ENCODE results near the gene PBX1.

Gene PBX1

GRCh38 chr1:164780111-164780812, 221.3 kb downstream of the PBX1 start:
- no peak for DNase-seq (ENCODE audit: low read depth in 2 of 2)

- DNase-seq (ENCODE audit: low read depth in 2 of 2), result no peak
Measured at GRCh38 chr1:164780863-164781262, 221.9 kb downstream of the PBX1 start.

DNA sequence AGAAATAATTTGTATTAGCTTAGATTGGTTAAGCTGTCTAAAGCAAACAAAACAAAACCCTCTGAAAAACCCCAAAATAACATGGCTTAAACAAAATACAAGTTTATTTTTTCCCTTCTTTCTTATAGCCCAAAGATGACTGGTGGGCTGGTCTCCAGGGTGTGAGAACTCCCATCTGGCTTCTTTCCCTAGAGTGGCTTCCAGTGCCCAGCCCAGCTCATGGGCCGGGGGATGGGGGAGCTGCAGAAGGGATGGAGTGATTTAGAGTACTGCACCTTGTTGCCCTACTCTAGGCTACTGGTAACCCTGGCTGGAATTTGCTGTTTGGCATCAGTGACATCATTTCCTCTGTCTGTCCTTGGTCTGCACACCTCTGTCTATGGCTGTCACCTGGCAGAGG, 223.0 kb downstream of the PBX1 start:
- DNase-seq (ENCODE audit: low read depth in 2 of 2), result no peak

DNA sequence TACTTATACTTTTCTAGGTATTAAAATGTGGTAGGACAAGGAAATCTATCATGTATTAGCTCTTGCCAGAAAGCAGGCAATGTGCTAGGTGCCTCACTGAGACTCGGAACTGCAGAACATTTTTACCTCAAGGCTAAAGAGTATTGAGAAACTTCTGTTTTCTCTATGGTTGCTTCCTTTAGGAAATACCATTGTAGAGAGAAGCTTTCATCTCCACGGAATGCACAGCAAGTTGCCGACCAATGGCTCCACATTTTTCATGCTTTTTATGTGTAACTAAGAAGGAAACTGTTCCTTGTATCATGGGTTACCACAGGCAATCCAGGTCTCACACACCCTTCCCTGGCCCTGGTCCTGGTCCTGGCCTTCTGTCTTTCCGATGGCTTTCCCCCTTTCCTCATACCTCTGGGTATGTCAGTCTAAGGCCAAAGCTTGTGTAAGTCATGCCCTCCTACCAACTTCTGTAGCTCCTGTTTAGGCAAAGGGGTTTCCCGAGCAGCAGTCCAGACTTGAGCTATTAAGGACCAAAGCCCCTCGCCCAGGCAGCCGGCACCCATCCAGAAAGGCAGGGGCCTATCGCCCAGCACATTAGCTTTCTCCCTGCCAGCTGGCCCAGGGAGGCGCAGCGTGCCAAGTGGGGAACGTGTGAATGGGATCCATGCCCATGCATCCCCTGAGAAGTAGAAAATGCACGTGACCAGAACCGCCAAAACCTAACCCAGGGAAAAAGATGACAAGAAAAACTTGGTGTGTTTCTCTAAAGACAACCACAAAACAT, 225.0 kb downstream of the PBX1 start:
- no peak for DNase-seq (ENCODE audit: low read depth in 2 of 2)

DNA sequence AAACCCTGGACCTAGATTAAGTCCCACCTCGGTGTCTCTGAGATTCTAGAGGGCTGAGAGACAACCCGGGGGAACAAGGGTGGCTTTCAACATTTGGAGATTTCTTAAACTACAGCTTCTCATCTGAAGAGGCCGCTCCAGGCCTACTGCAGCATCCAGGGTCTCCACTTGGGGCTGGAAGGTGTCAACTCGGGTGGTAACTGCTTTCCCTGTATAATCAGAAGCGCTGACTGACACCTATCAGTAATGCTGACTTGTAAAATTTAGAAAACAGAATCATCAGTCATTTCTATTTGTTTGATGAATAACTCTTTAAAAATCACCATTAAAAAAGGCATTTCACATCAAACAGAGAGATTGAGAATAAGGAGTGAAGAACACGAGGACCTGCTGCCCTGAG, 226.0 kb downstream of the PBX1 start:
- DNase-seq (ENCODE audit: low read depth in 2 of 2), result no peak

DNA sequence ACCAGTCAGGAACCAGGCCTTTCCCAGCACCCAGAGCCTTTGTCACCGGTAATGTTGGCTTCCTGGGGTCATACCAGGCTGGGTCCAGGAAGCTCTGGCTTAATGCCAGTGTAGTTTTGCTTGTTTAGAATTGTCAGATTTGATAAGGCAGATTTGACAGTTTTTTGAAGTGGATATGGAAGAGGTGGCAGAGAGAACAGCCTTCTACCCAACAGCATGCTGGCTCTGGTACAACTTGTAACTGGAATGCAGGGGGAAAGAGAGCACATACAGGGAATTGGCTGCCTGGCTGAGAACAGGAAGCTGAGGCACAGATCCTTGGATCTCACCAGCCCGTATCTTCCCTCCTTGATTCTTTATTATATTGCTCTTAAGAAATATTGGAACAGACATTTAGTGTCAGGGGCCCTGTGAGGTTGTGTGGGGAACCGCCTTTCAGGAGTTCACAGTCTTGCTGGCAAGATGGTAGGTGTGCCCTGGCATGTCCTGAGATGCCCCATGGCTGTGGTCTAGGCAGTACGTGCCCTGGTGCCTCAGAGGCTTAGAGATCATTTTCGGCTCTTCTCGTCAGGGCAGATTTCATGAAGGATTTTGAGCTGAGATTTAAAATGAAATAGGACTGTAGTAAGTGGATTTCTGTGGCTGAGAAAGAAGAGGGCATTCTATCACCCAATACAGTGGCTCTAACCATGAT, 227.0 kb downstream of the PBX1 start:
- no peak for DNase-seq (ENCODE audit: low read depth in 2 of 2)

DNA sequence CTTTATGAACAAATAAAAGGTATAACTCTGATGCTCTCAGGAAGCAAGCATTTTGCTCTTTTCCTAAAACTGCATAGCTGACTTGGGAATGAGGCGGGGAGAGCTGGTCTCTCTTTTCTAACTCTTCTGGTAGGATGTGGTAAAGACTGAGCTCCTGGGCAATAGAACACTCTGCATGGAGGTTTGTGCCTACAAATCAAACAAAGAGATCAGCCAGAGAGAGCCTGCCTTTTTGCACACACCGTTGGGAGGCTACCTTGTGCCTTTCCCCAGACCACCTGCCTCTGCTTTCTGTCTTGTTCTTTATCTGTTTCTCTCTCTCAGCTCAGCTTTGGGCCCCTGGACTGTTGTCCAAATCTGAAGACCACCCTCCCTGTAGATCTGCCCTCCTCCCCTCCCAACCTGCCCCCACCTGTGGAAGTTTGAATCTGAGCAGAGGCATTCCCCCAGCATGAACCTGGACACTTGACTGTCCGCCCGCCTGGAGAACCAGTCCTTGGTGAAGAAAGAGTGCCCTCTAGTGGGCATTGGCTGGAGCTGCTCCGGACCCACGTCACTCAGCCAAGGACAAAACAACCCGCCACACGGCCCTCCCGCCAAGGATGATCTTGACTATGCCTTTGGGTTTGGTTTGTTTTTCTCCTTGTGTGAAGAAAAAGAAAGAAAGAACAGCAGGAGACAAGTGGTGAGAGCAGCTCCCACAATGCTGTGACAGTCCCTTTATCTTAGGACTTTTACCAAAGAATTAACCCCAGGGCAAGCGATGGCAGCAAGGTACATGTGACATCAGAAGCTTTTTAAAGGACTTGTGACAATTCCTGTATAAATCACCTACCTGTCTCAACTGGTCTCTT, 228.2 kb downstream of the PBX1 start:
- peak; percentile 30 to 37 for DNase-seq (ENCODE audit: low read depth in 2 of 2)

DNA sequence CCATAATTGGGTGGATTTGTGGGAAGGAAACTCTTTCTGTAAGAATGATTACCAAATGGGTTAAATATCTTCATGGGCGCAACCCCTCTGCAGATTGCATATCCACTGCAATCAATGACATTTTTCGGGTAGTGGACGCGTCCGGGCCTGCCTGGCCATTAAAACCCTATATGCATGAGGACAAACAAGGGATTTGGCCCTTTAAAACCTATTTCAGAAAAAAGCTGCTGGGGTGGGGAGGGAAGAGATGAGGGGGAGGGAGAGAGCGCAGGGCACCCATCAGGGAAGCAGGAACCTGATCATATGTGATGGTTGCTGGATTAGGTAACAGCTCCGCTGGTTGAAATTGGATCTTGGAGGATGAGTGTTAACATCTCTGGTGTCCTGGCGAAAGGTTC, 228.8 kb downstream of the PBX1 start:
- DNase-seq (ENCODE audit: low read depth in 2 of 2), result no peak

- no peak for DNase-seq (ENCODE audit: low read depth in 2 of 2)
Measured at GRCh38 chr1:164790081-164790480, 231.1 kb downstream of the PBX1 start.

DNA sequence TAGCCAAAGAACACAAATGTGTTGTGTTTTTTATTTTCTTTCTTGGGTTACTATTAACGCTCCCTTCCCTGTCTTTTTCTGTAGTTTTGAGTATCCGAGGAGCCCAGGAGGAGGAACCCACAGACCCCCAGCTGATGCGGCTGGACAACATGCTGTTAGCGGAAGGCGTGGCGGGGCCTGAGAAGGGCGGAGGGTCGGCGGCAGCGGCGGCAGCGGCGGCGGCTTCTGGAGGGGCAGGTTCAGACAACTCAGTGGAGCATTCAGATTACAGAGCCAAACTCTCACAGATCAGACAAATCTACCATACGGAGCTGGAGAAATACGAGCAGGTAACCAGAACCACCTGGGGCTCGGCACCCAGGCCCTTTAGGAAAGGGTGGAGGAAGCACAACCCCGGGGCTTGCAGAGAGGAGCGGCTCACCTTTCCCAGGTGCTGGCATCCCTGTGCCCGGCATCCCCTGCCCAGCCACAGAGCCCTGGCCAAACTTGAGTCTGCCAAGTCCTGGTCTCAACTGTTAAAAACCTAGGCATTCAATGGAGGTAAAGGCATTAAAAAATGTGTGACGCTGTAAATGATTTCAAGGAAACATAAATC, 233.5 kb downstream of the PBX1 start:
- DNase-seq (ENCODE audit: low read depth in 2 of 2), result no peak

GRCh38 chr1:164794356-164794755, 235.4 kb downstream of the PBX1 start:
- DNase-seq (ENCODE audit: low read depth in 2 of 2), result no peak

- no peak for DNase-seq (ENCODE audit: low read depth in 2 of 2)
Measured at GRCh38 chr1:164796916-164797315, 237.9 kb downstream of the PBX1 start.

DNA sequence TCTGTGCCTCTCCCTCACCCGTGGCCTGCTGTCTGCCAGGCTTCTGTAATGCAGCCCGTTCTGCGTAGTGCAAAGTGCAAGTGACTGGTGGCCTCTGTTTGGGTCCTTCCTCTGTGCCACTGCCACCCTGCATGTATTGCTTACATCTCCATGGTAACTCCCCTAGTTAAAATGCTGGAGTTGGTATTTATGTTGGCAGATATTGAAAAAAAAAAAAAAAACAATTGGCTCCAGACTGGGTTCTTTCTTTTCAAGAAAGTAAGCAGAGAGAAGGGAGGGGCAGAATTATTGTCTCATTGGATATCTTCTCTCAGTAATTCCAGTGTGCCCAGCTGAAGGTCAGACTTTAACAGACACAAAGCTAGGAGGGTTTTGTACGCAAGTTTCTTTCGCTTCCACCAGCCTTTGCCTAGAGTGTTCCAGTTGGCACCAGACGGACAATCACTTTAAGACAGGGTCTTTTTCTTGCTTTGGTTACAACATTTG, 242.3 kb downstream of the PBX1 start:
- DNase-seq (ENCODE audit: low read depth in 2 of 2), result no peak

- DNase-seq (ENCODE audit: low read depth in 2 of 2), result no peak
Measured at GRCh38 chr1:164801791-164802502, 243.0 kb downstream of the PBX1 start.

DNA sequence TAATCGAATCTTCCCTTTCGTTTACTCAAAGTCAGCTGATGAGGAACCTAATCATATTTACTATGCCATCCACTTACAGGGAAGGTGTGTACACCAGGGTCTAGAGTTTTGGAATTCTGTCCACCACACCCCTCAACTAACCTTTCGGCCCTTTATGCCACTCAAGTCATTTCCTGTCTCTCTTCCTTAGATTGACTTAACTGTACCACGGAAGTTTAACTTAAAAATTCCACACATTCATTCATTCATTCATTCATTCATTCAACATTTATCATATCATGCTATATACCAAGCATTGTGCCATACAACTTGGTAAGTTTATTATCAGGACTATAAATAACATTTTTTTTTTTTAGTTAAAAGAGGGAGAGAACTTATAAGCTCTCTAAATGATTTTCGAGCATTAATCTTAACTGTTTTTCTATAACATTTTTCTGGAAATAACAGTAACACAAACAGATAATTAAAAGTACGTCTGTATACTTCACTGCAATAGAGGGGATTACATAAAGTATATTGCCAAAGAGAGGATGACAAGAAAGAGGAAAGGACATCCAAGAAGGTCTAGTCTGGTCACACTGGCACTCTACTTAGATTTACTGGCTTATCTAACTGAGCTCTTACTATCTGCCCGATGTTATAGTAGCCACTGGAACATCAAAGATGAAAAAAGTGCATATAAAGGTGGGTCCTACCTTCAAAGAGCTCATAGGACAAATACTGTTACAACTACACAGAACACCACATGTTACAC, 243.7 kb downstream of the PBX1 start:
- DNase-seq (ENCODE audit: low read depth in 2 of 2), result no peak

DNA sequence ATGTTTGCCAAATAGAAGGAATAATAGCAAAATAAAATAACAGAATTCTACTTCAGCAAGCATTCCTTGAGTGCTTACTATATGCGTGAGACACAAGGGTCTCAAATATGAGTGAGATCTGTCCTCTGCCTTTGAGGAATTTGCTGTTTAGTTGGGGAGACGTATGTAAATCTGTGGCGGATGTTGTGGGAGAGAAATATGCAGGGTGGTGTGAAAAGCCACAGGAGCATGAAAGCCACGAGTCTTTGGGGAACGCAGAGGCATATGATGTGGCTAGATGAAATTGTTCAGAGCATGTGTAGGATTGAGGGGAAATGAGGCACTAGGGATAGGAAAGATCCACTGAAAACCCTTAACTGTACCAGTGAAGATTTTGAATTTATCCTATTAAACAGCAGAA, 244.4 kb downstream of the PBX1 start:
- no peak for DNase-seq (ENCODE audit: low read depth in 2 of 2)

- DNase-seq (ENCODE audit: low read depth in 2 of 2), result no peak
Measured at GRCh38 chr1:164804366-164804765, 245.4 kb downstream of the PBX1 start.

DNA sequence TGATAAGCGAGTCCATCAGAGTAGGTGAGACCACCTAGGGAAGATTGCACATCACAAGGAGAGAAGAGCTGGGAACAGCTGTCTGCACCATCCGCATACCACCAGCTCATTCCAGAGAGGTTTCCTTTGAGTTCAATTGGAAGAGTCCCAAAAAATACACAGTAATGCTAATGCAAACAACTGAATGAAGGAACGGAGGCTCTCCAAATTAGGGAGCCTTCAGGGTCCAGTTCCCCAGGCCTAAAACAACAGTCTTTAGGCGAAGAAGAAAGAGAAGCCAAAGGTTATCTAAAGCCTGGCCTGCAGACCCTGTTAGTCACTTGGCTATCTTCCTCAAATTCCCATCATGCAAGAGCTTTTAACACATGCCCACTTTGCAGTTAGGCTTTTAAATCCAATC, 246.4 kb downstream of the PBX1 start:
- no peak for DNase-seq (ENCODE audit: low read depth in 2 of 2)

GRCh38 chr1:164806531-164806930, 247.5 kb downstream of the PBX1 start:
- no peak for DNase-seq (ENCODE audit: low read depth in 2 of 2)

DNA sequence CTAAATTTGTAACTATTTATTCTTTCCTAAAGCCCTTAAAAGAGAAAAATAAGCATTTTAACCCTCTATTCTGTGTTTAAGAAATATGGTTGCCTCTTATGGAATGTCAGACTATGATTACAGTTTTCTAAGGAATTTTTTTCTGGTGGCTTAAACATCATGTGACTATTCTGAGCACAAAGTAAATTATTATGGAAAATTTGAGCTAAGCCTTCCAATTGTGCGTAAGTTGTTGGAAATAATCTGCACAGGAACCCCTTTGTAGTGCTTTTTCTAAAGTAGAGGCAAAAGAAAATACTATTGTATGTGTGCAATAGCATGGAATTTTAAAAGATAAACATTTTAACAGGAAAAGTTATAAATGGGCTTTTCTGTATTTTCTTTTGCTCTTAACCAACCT, 254.8 kb downstream of the PBX1 start:
- no peak for DNase-seq (ENCODE audit: low read depth in 2 of 2)

Data from activated CD4-positive, alpha-beta T cell treated with anti-CD3 and anti-CD28 coated beads for 24 hours (primary cell).